ENCODE results near the gene ZEB2.

Gene ZEB2

DNA sequence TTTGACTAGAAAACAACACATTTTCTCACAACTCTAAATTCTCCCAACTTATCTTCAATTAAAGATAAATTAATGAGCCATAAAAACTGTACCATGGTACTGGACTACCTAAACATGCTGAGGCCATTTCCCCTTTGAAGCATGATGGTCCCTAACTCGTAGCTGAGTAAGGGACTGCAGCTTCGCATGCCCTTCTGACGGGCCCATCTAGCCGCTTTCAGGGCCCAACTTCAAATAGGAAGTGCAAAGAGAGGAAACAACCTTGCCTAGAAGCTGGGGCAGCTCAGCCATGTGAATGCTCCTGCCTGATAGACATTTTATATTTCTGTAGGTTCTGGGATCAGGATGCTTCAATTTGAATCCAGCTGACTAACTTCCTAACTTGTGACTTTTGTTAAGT, 72.4 kb downstream of the ZEB2 start:
- no peak for DNase-seq

DNA sequence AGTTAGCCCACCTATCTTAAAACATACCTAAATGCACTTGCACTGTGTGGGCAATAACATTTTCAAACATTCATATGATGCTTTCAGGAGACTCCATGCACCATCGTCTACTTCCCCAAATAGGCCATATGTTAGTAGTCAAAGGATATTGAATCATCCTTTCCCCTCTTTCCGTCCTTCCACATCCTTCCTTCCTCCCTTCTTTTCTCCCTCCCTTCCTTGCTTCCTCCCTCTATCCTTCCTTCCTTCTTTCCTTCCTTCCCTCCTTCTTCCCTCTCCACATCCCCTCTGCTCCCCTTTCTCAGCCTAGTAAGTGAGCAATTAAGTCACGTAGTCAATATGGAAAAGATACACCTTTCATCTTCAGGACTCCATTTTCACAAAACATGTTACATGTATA, 73.8 kb downstream of the ZEB2 start:
- DNase-seq, result no peak

DNA sequence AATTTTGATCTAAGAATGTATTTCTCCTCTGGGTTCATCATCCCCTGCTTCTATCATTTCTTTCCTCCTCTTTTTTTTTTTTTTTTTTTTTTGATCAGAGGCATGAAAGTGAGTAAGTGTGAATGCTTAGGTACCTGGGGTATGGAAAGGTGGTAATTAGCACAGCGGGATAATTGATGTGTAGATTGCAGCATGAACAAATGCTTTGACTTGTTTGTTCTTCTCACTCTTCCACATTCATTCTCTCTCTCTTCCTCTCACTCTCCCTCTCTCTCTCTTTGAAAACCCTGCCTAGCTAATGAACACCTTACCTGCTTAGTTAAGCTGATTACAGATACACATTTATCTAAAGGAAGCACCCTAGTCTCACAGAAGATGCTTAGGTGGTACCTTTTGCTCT, 74.7 kb downstream of the ZEB2 start:
- peak in 2 of 3 experiments; percentile 63 to 93 for DNase-seq

DNA sequence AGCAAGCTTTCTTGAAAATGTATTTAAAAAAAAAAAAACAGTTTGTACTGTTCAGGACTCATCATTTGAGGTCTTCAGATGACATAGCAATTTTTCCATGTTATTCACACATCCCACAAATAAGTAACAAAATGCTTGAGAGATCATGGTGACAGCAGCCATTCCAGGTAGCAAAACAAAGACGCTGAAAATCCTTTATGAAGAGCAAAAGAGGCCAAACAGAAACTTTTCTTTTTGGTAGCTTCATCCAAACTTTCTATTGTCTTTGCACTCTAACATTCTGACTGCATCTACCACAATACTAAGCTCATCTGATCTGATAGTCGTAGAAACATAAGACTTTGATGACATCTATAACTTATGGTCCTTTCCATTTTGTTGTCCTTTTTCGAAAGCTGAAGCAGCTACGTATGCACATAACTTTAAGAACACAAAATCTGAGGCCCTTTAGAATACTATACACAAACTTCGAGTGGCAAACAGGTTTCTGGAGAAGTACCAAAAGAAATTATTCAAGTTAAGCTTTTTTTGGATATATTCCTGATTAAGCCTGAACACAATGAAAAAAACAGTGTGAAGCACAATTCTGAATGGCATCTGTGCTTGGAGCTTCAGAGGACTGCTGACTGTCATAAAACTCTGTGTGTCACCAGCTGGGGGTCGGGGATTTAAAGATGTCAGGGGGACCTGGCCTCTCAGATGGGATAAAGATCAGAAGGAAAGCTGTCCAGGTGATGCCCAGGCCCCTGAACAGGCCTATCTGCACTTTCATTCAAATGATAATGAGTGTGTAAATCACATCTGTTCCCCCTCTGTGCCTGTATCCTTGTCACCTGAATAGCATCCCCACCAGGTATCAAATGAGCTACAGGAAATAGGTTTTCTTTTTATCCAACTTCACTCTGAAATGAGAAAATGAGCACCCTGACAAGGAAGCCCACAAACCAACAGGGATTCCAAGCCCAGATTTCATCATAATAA, 75.8 kb downstream of the ZEB2 start:
- DNase-seq, result peak in 1 of 3 experiments; percentile 60

DNA sequence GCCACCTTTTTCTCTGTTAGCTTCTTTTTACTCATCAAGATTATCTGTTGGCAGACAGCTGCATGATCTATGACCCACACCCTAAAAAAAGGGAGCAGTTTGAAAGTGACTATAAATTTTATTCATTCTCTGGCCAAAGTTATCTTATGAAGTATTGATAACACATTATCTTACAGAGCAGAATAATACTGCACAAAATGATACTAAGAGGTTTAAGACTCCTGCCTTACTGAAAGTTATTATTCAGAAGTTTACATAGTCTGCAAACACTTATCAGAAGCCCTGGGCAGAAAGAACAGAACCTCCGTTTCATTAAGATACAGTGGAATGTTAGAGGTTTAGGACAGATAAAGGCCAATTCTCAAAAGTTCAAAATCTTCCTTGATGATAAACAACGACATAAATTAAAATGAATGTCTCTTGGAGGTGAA, 78.2 kb downstream of the ZEB2 start:
- no peak for DNase-seq

DNA sequence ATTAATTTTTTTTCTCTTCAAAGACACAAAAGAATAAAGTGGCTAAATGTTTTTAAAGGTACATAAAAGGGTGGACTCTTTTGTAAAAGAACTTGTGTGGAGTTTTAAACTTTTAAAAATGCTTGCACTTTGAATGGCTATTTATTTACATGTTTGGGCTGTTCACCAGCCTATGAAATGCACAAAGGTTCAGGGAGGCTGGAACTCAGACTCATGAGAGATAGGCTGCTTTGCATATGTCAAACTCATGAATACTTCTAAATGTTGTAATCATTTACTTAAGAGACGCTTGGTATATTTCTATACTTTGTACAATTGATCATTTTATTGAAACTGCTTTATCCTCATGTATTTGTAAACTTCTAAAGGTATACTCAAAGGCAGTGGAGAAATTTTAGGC, 79.9 kb downstream of the ZEB2 start:
- DNase-seq, result no peak

DNA sequence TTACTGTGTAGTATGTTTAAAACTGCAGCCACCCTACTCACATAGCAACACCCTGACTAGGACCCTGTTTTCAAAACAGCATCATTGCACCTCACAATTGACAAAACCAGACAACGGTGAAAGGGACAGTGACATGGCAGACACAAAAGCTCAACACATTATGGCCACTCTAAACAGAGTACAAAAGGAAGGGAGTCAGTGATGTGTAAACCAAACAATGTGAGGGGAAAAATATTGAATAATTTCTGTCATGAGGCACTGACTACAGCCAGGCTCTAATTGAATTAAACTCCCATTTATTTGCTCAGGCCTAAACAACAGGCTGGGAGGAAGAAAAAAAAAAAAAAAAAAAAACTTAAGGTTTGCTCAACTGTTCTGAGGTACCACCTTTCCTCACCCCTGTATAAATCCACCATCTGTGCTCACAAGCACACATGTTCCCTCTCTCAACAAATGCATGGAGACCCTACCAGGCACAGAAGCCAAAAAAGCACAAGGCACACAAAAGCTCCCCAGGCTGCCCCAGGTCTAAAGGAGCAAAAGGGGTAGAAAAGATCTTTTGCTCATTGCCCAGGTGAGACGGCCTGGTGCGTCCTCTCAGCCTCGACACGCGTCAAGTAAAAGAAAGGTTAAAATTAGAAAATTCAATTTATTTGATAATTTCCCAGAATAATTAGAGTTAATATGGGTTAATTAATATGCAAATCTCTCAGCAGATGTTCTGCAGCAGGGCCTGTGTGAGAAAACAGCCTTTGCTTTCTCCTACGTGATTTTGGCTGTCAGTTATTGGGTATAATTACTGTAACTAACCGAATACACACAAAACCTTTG, 80.9 kb downstream of the ZEB2 start:
- DNase-seq, result peak in 2 of 3 experiments; percentile 51 to 78

DNA sequence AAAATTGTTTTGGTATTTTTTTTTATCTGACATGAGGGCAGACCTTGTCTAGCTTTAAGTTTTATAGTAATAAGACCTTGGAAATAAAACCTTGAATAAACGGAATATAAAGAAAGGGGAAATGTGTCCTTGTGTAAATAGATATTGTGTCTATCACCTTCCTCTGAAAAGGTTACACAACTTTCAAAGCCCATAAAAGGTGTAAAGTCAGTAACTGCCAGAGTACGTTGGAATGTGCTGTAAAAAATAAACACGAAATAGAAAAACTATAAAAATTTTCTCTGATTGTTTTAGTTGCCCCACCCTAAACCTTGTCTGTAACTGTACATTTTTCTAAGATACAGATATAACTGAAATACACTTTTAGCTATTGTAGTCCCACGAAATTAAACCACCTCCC, 82.3 kb downstream of the ZEB2 start:
- DNase-seq, result no peak

DNA sequence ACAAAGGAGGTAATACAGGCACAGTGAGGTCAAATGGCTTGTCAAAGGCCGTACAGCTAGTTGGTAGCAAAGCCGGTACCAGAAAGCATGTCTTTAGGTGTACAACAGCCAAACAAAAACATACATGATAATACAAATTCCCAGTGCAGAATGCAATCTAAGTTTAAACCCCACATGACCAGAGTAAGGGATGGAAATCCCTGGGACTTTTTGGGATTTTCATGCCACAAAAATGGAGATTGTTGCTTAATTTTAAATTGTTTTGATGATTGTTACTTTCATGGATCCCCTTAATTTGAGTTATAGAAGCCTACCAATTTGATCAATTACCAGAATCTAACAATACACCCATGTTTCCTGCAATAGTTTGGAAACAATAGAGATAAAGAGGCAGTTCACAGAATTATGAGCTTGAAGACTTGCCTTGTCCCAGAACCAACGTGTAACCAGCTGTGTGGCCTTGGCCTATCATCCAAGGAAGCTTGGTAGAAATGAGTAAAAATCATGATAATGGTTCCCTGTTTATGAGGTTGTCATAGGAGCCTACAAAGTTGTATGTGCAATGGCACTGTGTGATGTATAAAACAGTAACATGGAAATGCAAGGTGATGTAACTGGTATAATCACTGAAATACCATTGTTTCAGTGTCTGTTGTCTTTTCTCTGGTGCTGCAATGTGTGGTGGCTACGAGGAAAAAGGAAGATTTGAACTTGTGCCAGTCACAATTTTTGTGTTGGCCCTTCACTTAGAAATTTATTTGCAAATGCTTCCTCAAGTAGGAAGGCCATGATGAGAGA, 85.3 kb downstream of the ZEB2 start:
- no peak for DNase-seq

DNA sequence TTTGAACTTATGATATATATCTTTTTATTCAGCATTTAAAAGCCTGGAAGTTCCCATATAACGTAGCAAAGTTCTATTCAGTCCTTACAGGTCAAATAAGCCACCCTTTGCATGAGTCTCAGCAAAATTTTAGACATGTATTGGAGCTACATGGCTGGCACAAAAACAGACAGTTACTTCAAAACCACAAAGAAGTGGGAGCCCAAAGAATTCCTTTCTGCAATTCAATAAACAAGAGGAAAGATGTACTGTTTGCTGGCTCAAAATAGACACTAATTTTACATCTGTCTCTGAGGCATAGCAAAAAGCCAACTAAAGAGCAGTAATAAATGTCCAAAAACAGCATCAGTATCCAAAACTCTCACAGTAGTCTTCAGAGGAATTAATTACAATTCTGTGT, 87.0 kb downstream of the ZEB2 start:
- no peak for DNase-seq

DNA sequence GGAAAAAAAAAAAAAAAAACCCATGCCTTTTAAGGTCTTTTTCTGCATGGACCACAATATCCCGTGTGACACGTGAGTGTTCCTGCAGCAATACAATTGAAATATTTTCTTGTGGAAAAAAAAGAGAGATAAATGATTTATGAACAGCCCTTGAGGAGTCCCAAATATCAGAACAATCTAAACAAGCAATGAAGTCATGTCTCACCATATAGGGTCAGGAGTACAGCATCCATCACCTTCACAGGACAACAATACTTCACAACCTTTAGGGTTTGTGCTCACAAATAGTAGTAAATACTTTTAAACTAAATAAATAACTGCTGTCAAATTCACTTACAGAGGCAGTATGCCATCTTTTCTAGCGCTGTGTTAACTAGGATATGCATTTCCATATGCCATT, 87.9 kb downstream of the ZEB2 start:
- DNase-seq, result no peak

DNA sequence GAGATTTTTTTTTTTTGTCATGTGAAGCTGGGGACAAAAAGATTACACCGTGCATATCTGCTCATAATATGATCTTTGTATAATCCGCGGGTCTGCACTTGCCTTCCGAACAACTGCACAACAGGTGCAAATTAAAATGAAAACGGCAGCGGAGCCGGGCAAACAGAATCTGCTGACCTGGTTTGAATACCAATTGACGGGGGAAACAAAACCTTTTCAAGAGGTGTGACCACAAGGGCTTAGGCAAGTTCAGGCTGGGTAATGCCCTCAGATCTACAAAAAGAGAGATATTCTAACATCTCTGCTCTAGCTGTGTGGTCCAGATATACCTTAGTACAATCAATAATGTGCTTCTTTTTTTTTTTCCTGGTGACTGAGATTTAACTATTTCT, 88.5 kb downstream of the ZEB2 start:
- peak; percentile 28 to 75 (median 36) for DNase-seq

DNA sequence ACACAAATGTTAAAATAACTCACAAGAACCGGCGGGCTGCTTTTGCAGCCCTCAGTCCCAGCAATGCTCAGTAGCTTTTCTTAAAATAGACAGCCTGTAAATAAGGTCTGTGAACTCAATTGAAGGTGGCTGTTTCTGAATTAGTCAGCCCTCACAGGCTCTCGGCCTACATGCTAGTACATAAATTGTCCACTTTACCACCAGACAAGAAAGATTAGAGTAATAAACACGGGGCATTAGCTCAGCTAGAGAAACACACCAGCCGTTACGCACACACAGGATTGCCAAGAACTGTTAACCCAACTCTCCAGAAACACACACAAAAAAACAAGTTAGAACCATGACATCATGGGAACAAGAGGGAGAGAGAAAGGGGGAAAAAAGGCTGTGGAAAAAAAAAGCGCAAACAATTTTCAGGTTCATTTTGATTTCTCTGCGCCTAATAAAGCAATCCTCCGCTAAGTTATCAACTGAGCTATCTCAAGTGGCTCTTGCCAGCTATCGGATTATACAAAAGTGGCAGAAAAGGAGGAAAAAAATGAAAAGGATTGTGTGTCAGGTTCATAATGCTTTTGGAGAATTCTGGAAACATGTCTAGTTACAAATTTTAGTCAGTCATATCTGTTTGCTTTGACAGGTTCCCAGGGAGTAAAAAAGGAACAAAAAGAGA, 89.1 kb downstream of the ZEB2 start:
- peak in 1 of 3 experiments; percentile 50 for DNase-seq

DNA sequence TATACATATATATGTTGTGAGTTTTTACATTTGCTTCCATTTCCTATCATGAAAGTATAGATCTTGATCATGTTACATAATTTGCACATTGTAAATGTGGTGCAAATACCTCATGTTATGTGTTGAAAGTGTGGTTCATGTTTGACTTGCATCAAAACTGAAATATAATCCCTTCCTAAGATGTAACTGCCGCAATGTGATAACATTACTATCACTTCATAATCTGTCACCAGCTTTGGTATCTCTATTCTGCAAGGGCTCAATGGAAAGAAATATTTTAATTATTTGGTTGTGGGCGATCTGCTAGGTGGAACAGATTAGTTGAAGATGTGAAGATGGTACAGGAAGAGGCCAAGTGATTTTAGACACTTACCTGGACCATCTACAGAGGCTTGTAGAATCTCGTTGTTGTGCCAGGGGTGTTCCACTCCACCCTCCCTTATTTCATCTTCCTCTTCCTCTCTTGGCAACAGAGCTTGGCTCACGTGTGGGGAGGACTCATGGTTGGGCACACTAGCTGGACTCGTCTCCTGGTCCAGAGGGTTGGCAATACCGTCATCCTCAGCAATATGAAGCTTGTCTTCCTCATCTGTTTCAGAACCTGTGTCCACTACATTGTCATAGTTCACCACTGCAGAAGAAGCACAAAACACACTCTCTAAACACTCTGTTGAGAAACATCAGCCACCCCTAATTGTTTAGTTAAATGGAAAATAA, 90.4 kb downstream of the ZEB2 start:
- no peak for DNase-seq

DNA sequence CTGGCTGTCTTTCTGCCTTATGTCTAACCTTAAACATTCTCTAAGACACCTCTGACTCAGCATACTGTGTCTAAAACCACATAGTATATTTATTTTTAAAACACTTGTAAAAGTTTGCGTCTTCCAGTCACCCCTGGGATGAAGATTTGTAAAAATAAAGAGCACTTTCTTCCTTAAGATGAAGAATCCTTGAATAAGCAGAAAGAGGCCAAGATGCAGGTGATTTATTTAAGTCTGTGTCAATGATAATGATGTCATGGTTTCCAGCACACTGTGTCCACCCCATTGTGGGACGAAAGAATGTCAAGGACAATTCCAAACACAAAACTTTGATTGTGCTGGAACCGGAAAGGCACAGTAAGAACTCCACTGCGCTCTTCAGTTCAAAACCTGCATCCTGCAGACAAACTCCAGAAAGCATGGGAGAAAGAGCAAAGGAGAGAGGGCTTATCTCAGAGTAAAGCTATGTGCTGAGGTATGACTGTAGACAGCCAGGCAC, 92.9 kb downstream of the ZEB2 start:
- DNase-seq, result no peak

DNA sequence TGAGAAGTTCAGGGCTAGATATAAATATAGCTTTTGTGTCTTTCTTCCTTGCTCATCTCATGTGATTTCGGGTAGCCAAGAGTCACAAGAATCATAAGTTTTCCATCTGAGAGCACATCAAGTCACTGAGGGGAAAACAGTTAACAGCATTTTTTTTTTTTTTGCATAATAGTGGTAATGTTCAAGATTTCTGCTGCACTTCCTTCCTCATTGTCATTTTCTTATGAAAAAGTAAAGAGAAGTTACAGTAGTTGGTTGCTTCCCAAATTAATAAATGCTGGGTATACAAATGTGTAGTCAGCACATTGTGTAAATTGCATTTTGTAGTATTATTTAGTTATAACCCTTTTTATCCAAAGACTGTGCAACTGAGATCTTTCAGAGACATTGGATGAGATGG, 93.6 kb downstream of the ZEB2 start:
- no peak for DNase-seq

DNA sequence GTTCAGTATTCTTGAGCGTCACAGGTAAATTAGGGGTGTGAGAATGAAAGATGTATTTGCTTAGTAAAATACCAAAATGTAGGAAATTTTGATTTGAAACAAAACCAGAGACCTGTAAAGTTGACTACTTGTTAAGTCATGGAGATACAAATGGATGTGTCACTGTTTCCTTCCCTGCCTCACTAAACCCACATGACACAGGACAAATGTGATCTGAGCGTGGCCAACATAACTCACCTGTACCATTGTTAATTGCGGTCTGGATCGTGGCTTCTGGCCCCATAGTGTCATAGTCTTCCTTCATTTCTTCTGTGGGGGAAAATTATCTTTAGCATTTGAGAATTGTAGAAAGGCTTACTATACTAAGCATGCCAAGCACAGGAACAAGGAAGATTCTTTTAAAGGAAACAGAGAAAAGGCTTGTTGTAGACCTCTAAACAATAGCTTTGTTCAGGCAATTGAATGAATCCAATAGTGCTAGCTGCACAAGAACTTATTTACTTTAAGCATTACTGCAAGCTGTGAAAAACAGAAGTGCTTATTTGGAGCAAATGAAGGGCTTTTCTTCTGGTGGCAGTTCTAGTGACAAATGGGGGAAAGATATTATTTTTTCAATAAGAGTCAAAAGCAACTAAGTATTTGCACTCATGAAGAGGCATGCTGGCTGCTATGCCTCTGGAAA, 95.2 kb downstream of the ZEB2 start:
- peak in 1 of 3 experiments; percentile 28 for DNase-seq

DNA sequence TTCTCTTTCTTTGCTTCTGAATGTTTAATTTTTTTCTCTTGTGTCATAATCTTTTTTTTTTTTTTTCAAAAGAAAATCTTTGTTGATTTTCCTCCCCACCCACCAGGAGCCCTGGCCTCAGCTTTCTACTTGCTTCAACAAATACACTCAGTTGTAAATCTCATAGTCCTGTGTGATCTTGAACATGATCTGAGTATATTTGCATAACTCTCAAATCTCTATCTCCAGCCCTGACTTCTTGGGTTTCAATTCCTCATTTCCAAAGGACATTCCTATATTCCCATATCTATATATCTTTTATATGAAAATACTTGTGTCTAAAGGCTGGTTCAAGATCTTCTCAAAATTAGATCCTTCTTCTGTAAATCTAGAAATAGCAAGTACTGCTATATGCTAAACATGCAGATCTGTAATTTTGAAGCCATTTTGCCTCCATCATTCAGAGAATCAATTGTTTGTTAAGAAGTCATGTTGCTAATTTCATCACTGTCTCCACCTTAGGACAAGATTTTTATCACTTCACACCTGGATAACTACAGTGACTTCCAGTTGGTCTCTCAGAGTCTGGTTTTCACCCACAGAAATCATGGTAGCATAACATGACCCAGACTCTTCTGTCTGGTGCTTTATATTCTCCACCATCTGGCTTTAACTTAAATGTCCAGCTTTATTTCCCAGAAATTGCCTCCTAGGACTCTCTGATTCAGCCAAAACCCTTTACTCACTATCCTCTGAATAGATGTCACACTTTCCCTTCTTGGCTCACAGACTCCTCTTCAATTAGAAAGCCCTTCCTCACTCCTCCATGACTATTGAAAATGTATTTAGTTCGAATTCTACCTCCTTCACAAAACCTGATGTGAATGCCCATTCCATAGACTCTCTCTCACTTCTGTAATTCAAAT, 98.1 kb downstream of the ZEB2 start:
- DNase-seq, result no peak

DNA sequence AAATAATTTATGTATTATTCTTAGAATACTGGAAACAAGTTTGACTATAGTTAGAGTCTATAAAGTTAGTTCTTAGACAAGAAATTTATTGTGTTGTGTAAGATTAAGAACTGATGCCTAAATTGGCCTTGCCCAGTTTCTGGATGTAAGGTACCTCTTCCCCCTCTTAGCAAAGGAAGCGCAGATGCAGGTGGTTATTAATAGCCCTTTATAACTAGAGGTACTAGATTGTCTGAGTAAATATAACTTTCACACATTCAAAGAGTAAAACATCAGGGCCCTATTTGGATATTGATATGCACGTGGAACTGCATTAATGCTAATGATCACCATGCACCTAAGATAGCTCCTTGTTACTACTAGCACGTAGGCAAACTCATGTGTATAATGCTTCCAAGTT, 100.7 kb downstream of the ZEB2 start:
- DNase-seq, result peak in 1 of 3 experiments; percentile 67

DNA sequence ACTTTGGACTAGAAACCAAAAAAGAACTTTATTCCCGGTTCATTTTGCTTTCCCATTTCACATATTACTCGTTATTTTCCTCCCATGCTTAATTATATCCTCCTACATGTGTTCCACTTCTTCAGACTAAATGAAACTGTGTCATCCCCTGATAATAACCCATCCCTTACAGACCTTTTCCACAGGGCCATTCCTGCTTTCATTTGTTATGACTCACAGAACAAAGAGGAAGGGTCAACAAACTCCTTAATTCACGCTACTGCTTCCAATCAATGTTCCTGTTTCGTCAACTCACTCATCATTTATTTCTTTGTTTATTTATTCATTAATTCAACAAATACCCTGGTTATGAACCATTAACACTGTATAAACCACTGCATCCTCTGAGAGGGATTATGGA, 104.5 kb downstream of the ZEB2 start:
- no peak for DNase-seq
